Measurements from ENCODE around the gene SEPTIN5.
"Not testable (repeated sequence)": the region's sequence is repeated elsewhere in the genome, so short reads cannot be mapped to it uniquely, and the experiment has no call there.

The SEPTIN5 gene

DNA sequence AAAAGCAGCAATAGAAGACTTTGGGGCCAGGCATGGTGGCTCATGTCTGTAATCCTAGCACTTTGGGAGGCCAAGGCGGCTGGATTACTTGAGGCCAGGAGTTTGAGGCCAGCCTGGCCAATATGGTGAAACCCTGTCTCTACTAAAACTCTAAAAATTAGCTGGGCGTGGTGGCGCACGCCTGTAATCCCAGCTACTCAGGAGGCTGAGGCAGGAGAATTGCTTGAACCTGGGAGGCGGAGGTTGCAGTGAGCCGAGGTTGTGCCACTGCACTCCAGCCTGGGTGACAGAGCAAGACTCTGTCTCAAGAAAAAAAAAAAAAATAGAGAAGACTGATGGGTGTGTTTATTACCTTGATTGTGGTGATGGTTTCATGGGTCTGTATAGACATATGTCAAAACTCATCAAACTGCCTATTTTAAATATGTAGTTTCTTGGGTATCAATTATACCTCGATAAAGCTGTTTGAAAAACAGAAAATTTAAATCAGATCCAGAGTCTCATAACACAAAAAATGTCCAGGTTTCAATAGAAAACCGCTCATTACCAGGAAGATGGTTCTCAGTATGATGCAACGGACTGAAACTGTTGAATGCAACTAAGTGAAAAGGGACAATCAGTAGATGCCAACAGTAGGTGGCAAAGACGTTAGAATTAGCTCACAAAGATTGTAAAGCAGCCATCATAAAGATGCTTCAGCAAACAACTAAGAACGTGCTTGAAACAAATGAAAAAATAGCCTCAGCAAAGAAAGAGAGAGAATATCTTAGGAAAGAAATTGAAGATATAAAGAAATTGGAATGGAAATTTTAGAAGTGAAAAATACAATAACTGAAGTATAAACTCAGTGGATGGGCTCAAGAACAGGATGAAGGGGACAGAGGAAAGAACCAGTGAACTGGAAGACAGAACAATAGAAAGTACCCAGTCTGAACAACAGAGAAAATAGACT lies 33.1 kb upstream of the SEPTIN5 start:
- no peak for DNase-seq (ENCODE audit: low read depth)

DNA sequence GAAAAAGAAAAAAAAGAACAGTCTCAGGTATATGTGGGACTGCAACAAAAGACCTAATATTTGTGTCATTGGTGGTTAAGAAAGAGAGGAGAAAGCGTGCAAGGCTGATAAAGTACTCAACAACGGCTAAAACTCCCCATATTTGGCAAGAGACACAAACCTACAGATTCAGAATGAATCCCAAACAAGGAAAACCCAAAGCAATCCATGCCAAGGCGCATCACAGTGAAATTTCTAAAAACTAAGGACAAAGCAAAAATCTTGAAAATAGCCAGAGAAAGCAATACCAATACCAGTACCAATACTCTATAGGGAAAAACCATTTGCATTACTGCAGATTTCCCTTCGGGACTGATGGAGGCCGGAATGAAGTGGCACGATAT lies 32.4 kb upstream of the SEPTIN5 start:
- no peak for DNase-seq (ENCODE audit: low read depth)

DNA sequence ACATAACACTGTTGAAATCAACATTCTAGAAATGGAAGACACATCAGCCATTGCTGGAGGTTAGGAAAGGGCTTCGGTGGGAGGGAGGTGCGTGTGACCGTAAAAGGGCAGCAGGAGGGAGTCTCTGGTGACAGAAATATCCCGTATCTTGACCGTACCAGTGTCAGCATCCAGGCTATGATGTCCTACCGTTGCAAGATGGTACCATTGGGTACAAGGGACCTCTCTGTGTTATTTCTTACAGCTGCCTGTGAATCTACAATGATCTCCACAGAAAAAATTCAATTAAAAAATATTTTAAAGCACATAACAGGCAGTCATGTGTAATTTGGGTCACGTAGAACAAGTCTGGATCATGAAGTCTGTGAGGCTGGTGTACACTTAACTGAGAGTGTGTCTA lies 27.4 kb upstream of the SEPTIN5 start:
- no peak for DNase-seq (ENCODE audit: low read depth)

DNA sequence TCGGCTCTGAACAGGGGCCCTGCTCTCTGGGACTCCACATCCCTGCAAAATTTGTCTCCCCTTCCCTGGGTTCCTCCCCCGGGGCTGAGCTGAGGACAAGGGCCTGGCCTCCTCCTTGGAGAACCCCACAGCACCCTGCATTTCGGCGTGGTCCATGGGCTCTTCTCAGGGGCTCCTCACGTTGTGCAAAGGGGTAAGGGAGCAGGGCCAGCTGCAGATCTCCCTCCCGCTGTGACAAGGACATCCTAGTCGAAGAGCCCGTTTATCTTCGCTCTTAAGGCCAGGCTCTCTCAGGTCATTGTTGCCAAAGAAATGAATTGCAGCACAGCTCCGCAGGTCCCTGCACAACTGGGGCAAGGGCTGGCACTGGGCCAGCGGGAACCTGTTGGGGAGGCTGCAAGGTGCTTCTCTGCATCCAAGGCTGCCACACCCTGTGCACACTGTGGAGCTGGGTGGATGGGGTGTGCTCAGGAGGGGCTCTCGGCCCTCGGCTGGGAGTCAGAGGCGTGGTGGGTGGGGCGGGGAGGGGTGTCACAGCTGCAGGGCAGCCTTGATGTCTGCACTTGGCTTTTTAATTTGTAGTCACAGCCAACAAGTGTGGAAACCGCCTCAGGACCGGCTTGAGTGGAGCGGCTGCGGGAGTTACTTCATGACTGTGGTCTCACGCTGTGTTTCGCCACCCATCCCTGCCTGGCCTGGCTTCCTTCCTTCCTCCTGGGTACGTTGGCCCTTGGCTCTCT lies 26.6 kb upstream of the SEPTIN5 start:
- DNase-seq (ENCODE audit: low read depth): no peak

DNA sequence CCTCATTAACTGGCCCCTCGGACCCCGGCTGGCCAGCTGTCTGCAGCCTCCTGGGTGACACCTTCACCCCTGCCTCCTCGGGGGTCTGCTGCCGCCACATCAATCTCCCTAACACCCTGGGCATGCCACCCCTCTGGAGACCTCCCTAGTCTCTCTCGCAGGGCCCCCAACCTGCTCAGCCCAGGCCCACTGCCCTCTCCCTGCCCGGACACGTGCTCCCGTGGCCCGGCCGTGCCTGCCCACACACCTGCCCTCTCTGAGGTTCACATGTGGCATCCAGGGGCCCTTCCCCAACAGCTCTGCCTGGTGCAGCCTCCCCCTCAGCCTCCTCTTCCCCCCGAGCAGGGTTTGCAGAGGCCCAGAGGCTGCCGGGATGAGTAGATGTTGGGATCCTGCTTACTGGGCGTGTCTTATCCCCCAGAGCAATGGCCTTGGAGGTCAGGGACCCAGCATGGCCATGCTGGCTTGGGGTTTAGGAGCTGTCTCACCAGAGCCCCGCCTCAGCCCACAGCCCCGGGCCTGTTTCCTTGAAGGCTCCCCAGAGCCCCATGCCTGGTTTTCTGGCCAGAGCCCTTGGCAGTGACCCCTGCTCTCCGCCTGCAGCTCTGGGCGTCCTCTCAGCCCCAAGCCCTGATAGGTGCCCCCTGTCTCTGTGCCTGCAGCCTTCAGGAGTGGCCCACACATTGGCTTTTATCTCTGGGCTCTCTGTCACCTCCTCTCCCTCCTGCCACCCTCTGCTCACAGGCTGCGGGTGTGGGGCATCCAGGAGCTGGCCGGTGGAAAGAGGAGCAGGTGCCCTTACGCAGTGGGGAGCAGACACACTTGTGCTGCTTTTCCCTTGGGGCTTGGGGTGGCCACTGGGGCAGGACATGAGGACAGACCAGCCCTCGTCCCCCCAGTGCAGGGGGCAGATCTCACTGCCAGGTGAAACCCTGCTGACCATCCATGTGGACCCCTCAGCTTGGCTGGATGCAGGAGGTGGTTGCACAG lies 25.7 kb upstream of the SEPTIN5 start:
- no peak for DNase-seq (ENCODE audit: low read depth)

DNA sequence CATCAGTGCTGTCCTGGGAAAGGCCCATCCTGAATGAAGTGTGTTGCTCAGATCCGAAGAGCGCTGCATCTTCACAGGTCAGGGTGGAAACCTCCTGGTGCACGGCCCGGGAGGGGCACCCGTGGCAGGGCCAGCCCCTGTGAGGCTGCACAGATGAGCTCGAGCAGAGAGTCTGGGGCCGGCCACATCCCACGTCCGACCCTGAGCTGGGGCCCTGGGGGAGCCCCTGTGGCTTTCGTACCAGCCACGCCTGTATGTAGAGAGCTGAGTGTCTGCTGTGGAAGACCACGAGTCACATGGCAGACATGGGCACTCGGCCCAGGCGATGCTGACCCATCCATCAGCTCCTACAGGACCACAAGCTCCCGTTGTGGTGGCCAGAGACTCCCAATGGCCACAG lies 24.9 kb upstream of the SEPTIN5 start:
- DNase-seq (ENCODE audit: low read depth): no peak

DNA sequence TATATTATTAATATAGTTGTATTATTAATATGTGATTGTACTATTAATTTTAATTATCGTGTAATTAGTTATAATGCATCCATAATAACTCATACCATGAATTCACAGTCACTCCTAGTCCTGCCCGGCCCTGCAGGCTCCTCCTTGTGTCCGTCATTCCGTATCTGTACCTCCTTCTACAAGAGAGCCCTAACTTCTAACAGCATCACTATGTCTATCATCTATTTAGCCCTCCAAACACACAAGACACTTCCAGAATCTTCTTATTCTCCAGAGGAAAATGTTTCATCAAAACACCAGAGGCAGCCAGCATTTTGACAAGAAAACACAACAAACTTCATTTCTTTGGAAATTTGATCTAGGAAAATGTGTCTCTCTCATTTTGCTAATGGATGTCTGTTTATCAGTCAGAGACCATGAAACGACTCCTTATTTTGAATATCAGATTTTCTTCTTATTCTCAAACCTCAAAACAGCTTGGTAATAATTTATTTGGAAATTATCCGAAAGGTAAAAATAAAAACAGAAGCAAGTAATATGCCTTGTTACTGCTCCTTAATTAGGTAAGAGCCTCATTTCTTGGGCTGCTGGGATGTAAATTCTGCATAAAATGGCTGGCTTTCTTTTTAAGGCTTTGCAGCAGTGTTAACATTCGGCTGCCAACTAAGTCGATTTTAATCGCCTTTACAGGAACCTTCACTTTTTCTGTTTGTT lies 23.1 kb upstream of the SEPTIN5 start:
- DNase-seq (ENCODE audit: low read depth): no peak

DNA sequence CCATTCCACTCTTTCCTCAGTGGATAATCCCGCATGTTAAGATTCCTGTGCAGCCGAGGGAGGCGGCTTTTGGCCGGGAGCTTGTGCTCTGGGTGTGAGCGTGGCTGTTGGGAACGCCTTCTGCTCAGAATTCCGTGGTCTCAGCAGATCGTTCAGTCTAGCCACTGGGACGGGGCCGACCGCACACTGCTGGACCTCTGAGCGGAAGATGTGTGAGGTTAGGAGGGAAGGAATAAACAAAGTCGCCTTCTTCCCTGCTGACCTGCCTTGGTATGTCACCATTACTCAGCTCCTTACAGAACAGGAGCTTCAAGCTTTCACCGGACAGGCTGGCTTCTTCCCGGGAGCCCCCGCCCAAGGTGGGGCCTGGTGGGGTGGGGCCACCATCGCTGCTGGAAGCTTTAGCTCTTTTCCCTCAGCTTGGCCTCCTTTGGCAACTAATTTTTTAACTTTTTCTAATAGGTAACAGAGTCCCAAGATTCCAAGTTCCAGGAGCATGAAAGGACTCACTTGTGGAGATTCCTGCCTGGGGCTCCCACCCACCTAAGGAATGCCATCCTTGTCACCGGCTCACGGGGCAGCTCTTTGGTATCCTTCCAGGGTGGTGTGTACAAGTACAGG lies 22.5 kb upstream of the SEPTIN5 start:
- no peak for DNase-seq (ENCODE audit: low read depth)

DNA sequence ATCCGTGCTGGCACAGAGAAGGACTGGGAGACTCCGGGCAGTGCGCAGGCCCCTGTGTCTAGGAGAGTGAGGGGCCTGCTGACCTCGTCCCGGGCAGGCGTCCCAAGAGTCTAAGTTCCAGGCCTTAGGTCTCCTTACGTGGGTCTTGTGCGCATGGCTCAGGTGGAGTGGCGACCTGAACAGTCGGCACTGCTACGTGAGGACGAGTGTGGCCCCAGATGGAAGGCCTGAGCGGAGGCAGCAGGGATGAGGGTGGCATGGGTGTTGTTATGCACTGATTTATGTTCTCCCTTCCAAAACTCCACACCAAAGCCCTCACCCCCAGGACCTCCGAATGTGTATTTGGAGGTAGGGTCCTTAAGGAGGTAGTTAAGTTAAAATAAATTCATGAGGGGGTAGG lies 20.7 kb upstream of the SEPTIN5 start:
- no peak for DNase-seq (ENCODE audit: low read depth)

DNA sequence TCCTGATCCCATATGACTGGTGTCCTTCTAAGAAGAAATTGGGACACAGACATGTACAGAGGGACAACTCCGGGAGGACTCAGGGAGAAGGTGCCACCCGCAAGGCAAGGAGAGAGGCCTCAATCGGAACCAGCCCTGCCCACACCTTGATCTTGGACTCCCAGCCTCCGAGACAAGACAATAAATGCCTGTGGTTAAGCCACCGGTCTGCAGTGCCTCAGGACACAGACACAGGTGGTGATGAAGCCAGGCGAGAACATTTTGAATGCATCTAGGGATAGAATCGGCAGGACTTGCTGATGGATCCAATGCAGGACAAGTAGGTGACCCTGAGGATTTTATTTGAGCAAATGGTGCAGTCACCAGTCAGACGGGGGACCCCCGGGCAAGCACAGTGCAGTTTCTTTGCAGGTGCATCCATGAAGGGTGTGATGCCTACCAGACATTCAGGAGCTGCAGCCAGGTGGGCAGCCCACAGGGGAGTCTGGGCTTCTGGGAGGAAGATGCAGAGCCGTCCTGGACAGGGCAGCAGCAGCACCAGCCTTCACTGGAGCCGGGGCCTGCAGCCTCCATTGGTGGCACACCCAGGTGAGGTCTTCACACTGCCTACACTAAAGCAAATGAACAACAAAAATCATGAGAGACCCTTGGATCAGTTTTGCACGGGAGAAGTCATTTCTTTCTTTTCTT lies 20.2 kb upstream of the SEPTIN5 start:
- no peak for DNase-seq (ENCODE audit: low read depth)

DNA sequence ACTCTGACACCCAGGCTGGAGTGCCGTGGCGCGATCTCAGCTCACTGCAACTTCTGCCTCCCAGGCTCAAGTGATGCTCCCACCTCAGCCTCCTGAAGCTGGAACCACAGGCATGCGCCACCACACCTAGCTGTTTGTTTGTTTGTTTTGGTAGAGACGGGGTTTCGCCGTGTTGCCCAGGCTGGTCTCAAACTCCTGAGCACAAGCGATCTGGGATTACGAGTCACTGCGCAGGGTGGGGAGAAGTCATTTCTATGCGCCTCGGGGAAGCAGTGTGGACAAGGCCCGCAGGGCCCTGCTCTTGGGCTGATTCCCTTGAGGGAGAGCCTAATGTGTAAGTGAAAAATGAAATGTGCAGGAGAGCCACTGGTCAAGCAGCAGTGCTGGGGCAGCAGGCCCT lies 19.6 kb upstream of the SEPTIN5 start:
- DNase-seq (ENCODE audit: low read depth): no peak

DNA sequence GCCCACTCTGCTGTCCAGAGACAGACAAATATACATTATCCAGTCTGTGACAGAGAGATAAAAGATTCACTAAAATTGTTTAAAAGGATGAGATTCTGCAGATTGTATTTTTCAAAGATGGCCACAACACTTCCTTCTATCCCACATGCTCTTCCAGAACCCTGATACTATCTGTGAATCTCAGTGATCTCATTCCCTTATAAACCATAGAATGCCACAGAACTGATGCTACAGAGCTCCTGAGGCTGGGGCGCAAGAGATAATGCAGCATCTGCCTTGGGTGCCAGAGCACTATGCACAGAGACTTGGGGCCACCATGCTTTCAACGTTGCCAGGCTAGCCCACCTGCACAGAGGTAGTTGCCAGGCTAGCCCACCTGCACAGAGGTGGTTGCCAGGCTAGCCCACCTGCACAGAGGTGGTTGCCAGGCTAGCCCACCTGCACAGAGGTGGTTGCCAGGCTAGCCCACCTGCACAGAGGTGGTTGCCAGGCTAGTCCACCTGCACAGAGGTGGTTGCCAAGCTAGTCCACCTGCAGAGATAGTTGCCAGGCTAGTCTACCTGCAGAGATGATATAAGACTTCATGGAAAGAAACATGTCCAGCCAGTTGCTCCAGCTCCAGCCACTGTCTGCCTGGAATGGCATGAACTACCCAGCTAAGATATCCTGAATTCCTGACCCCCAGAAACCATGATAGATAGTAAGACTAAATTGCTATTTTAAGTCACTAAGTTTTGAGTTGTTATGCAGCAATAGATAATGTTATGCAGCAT lies 17.6 kb upstream of the SEPTIN5 start:
- no peak for DNase-seq (ENCODE audit: low read depth)

DNA sequence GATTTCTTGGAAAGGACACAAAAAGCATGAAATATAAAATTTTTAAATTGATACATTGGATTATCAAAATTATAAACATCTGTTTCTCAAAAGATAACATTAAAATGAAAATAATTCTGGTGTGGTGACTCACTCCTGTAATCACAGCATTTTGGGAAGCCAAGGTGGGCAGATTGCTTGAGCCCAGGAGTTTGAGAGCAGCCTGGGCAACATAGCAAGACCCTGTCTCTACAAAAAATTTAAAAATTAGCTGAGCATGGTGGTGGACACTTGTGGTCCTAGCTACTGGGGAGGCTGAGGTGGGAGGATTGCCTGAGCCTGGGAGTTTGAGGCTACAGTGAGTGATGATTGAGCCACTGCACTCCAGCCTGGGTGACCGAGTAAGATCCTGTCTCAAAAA lies 16.4 kb upstream of the SEPTIN5 start:
- DNase-seq (ENCODE audit: low read depth): not testable (repeated sequence)

DNA sequence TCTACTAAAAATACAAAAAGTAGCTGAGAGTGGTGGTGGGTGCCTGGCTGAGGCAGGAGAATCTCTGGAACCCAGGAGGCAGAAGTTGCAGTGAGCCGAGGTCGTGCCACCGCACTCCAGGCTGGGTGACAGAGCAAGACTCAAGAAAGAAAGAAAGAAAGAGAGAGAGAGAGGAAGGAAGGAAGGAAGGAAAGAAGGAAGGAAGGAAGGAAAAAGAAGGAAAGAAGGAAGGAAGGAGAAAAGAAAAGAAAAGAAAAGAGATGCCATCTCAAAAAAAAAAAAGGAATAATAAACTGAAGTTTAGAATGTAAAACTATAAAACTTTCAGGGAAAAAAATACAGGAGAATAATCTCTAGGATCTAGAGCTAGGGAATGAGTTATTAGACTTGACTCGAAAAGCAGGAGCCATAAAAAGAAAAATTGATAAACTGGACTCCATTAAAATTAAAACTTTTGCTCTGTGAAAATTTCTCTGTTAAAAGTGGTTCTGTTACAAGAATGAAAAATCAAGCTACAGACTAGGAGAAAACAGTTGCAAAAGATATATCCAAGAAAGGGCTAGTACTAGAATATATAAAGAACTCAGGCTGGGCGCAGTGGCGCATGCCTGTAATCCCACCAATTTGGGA lies 13.4 kb upstream of the SEPTIN5 start:
- no peak for DNase-seq (ENCODE audit: low read depth)

DNA sequence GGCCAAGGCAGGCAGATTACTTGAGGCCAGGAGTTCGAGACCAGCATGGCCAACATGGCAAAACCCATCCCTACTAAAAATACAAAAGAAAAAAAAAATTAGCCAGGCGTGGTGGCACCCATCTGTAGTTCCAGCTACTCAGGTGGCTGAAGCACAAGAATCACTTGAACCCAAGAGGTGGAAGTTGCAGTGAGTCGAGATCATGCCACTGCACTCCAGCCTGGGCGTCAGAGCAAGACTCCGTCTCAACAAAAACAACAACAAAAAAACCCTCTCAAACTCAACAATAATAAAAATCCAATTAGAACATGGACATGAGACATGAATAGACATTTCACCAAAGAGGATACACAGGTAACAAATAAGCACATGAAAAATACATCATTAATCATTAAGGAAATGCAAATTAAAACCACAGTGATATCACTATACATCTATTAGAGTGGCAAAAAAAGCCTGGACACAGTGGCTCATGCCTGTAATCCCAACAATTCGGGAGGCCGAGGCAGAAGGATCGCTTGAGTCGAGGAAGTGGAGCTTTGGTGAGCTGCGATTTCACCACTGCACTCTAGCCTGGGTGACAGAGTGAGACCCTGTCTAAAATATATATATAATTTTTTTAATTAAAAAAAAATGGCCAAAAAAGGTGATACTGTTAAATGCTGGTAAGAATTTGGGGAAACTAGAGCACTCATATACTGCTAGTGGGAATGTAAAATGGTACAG lies 12.7 kb upstream of the SEPTIN5 start:
- DNase-seq (ENCODE audit: low read depth): no peak

DNA sequence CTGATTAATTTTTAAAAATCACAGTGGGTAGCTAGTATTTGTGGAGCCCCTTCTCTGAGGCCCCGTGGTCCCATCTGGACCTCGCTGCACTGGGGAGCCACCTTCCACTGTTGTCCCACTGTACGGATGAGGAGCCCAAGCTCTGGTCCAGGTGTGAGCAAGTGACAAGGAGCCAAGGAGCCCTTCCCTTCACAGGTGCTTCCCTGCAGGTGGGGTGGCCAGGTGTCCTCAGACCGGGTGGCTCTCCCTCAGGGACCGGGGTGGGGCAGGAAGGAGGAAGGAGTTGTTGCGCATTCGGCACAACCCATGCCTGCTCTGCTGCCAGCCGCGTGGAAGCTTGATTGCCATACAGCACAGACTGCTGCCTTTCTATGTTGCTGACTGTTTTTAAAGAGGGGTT lies 10.4 kb upstream of the SEPTIN5 start:
- DNase-seq (ENCODE audit: low read depth): no peak

DNA sequence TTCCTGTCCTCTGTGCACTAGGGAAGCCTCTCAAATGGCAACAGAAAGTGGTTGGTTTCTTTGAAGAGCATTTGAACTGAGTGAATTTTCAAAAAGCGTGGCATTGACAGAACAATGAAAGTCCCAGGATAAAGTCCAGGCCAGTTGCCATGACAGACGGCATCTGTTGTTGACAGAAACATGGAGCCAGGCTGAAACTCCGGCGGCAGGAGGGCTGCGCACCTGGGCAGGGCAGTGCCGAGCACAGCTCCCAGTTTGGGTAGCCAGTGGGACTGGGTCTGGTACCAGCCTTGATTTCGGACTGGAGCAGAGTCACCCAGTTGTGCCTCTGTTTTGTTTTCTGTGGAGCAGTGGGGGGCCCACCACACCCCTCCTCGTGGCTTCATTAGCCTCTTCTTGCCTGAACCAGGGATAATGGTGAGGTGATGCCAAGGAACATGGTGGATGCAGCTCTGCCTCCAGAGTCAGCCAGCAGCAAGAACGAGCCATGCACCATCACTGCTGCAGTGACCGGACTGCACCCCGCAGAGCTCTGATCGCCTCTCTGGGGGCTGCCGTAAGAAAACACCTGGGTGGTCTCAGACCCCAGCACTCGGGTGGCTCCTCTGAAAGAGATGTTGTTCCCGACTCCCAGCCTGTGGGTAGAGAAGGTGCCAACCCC lies 9.8 kb upstream of the SEPTIN5 start:
- no peak for DNase-seq (ENCODE audit: low read depth)
